Right lobe of liver (tissue), 6 donors: ENCODE measurements around the gene GPR155. TPM values are rescaled to one million over a fixed set of nuclear protein-coding genes. Genes with fewer than 3 reads are reported as not detected.

Experiments
- ATAC-seq, 4 donors: fragments of 200-7000 bp; cut with Tn5 transposase; one replicate each; pipeline ENCODE4 v1.9.1; 2020; ENCODE audit warnings: mild to moderate bottlenecking in 4 of 4, moderate library complexity in 4 of 4
- DNase-seq, 3 donors: peaks; one replicate each; pipeline ENCODE4 v3.0.0-alpha.2; 2020
- H3K27ac ChIP-seq, 3 donors: fragments of 200-600 bp; one replicate each; pipeline ENCODE4 v1.8.0; 2022
- H3K27me3 ChIP-seq, 2 donors: fragments of 200-600 bp; one replicate each; pipeline ENCODE4 v1.8.0; 2022
- H3K36me3 ChIP-seq, 4 donors: fragments of 200-600 bp; sonication (generic) in 1 of 4; one replicate each; pipeline versions ENCODE4 v1.5.1 to v1.8.0; 2017 to 2022; ENCODE audit warnings: control low read depth in 1 of 4
- H3K4me1 ChIP-seq, 4 donors: fragments of 200-600 bp; sonication (generic) in 1 of 4; one replicate each; pipeline versions ENCODE4 v1.5.1 to v1.8.0; 2017 to 2022; ENCODE audit warnings: control low read depth in 1 of 4
- H3K4me3 ChIP-seq, 3 donors: fragments of 200-600 bp; one replicate each; pipeline ENCODE4 v1.8.0; 2022
- H3K9me3 ChIP-seq, 4 donors: fragments of 200-600 bp; sonication (generic) in 1 of 4; one replicate each; pipeline versions ENCODE4 v1.5.1 to v1.8.0; 2017 to 2022; ENCODE audit warnings: control low read depth in 1 of 4
- POLR2A ChIP-seq: fragments of 450-650 bp; IDR thresholded peaks from one replicate; pipeline ENCODE4 v1.6.1; 2017; ENCODE audit warnings: antibody characterized with exemption, mild to moderate bottlenecking
- WGBS: methylation state at CpG from one replicate; pipeline ENCODE4 v1.1.6; 2018; ENCODE audit warnings: low coverage, low lambda C conversion rate; ENCODE audit not compliant: insufficient coverage; ENCODE audit errors: missing lambda C conversion rate; 5-methylcytosine and 5-hydroxymethylcytosine counted together
- intact Hi-C, 2 donors: fragments of 100-400 bp; cut with DNase I; formaldehyde crosslinking; loops; one replicate each; pipeline versions ENCODE4 v1.11.2 to v1.14.1; 2022
- total RNA-seq, 6 experiments: library from RNA; depleted of rRNA in 2 of 6; stranded (reverse); fragments of >200 nt in 2 of 6; fragmentation: NEBNext Ultra II Directional in 3 of 6; extraction: Animal tissue kit (Norgen Biotek cat#: 25700) in 3 of 6; gene quantifications; one replicate each; pipeline versions ENCODE4 v1.1.0 to v1.2.4, GENCODE V29; 2016 to 2023
- TF ChIP-seq, protein P1 (sequence below), 4 donors: fragments of 200-600 bp in 3 of 4; fragments of 450-650 bp in 1 of 4; IDR thresholded peaks; one replicate each; pipeline versions ENCODE4 v1.5.1 to v1.8.0; 2016 to 2022; ENCODE audit warnings: antibody characterized with exemption in 4 of 4, mild to moderate bottlenecking in 2 of 4
- donor health status: DM: no; HTN: yes; CAD: no.
- donor health status: DM: no; HTN: no; CAD: no.
- donor health status: DM: no; HTN: no; CAD: no.
- donor health status: DM: no; HTN: yes; CAD: no.
- donor health status: DM: no; HTN: yes; CAD: no.

The GPR155 gene
- total RNA-seq, 6 experiments from 2014 or later = 6.5 to 11.3 (median 7.7) TPM

DNA sequence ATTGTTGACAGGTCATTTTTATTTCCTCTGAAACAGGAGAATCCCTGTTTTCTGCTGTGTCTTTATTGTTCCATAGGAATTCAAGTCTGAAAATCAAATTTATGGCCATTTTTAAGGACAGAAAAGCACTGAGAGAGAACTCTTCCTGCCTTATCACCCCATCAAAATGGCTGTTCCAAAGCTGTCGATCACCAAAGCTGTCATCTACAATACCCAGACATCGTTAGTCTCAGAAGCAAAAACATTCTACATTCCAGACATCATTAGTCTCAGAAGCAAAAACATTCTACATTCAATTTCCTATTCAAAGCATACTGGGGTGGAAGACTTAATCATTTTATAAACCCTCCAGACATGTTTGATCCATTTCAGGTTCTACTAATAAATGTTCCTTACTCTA, 46.9 kb downstream of the GPR155 start:
- TF ChIP-seq, protein P1, sequence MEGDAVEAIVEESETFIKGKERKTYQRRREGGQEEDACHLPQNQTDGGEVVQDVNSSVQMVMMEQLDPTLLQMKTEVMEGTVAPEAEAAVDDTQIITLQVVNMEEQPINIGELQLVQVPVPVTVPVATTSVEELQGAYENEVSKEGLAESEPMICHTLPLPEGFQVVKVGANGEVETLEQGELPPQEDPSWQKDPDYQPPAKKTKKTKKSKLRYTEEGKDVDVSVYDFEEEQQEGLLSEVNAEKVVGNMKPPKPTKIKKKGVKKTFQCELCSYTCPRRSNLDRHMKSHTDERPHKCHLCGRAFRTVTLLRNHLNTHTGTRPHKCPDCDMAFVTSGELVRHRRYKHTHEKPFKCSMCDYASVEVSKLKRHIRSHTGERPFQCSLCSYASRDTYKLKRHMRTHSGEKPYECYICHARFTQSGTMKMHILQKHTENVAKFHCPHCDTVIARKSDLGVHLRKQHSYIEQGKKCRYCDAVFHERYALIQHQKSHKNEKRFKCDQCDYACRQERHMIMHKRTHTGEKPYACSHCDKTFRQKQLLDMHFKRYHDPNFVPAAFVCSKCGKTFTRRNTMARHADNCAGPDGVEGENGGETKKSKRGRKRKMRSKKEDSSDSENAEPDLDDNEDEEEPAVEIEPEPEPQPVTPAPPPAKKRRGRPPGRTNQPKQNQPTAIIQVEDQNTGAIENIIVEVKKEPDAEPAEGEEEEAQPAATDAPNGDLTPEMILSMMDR (IDR thresholded peaks at IDR 0.05) = no peak
- TF ChIP-seq POLR2A = no peak
- 74% methylated on average over 2 of the region's 2 CpGs for WGBS
- Histone ChIP-seq H3K27me3 (no peaks in the 10 kb centered on the region), H3K9me3 (no peaks in the 10 kb centered on the region), H3K4me3 (no peak overlapping the region), H3K4me1 (no peaks in the 10 kb centered on the region), H3K36me3 (no peaks in the 10 kb centered on the region), H3K27ac (no peak overlapping the region)
- ATAC-seq (no peak), DNase-seq (no peak)
- intact Hi-C loops = no loop called here

DNA sequence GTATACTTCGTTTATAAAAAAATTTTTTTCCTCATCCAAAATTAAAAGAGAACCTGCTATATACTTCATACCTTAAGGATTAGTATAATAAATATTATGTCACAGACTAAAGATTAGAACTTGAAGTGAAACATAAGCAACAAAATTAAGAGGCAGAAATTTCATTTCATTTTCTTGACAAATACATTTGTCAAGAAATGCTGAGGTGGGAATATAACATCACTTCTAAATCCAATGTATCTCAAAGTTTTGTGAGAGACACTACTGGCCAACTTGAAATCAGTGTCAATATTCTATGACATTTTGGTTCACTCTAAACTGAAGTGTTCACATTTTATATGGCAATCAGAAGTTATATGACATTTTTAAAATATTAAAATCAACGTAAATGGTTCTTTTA, 47.5 kb downstream of the GPR155 start:
- no peak for ATAC-seq
- H3K27ac ChIP-seq = no peak overlapping the region
- H3K9me3 ChIP-seq = no peaks in the 10 kb centered on the region
- DNase-seq = no peak
- H3K4me1 ChIP-seq = no peaks in the 10 kb centered on the region
- WGBS = 80% methylated on average over 2 of the region's 2 CpGs
- intact Hi-C loops = no loop called here
- no peaks in the 10 kb centered on the region for H3K27me3 ChIP-seq
- no peak for TF ChIP-seq POLR2A
- TF ChIP-seq, protein P1 (IDR thresholded peaks at IDR 0.05) = no peak
- H3K4me3 ChIP-seq = no peak overlapping the region
- H3K36me3 ChIP-seq = no peaks in the 10 kb centered on the region

DNA sequence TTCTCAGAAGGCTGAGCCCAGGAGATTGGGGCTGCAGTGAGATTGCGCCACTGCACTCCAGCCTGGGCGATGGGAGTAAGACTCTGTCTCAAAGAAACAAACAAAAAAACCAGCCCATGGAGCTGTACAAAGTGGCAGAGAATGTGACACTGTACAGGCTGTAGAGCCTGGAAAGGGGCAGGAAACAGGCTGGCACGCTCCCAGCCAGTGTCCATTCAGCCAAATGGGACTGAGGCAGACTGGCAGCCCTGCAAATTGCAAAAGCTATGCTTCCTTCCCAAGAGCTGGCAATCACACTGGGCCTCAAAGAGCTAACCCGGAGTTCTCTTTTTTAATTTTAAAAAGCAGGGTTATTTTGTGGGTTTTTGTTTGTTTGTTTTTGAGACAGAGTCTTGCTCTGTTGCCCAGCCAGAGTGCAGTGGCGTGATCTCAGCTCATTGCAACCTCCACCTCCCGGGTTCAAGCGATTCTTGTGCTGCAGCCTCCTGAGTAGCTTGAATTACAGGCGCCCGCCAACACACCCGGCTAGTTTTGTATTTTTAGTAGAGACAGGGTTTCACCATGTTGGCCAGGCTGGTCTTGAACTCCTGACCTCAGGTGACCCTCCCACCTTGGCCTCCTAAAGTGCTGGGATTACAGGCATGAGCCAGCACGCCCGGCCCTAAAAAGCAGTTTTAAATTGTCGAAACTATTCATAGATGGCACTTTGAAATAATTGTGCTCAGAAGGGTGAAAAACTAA, 48.5 kb downstream of the GPR155 start:
- Histone ChIP-seq H3K27me3 (no peaks in the 10 kb centered on the region), H3K36me3 (no peaks in the 10 kb centered on the region), H3K27ac (no peak overlapping the region), H3K9me3 (no peaks in the 10 kb centered on the region), H3K4me3 (no peak overlapping the region), H3K4me1 (no peaks in the 10 kb centered on the region)
- peak in 2 of 3 donors; percentile 56 to 57 for DNase-seq
- WGBS = 91% methylated on average over 10 of the region's 13 CpGs
- peak in 2 of 4 donors; percentile 20 to 50 for ATAC-seq
- TF ChIP-seq, protein P1 (IDR thresholded peaks at IDR 0.05) = no peak
- no peak for TF ChIP-seq POLR2A
- intact Hi-C loops = no loop called here

DNA sequence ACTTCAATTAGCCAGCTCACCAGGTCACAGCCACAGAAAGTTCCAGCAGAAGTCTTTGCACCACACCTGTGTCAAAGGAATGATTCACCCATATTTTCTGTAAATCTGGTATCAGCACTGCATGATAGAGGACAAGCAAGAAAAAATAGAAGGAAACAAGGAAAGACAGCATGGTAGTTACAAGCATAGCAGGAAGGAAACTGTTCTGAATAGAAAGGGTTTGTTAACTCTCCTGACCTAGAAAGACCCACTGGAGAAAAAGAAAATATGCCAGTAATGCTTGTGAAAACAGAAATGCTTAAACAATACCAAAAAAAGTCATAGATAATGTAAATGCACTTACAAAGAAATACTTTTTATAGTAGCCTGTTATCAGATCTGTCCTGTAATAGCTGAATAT, 50.5 kb downstream of the GPR155 start:
- H3K4me1 ChIP-seq = no peaks in the 10 kb centered on the region
- no peaks in the 10 kb centered on the region for H3K9me3 ChIP-seq
- intact Hi-C loops = no loop called here
- ATAC-seq = no peak
- no peak overlapping the region for H3K27ac ChIP-seq
- no peak for TF ChIP-seq POLR2A
- TF ChIP-seq, protein P1 (IDR thresholded peaks at IDR 0.05) = no peak
- no peak overlapping the region for H3K4me3 ChIP-seq
- H3K27me3 ChIP-seq = no peaks in the 10 kb centered on the region
- H3K36me3 ChIP-seq = no peaks in the 10 kb centered on the region
- no peak for DNase-seq
